Loucy (cell line): ENCODE measurements around the gene CDH4.

Experiments
- H2AFZ ChIP-seq: fragments of 200-600 bp; sonication (generic); 2 replicates; pipeline ENCODE4 v1.6.0; 2016; ENCODE audit warnings: antibody characterized with exemption, mild to moderate bottlenecking, low read length, moderate library complexity
- H3F3A ChIP-seq: fragments of 200-600 bp; 2 replicates; pipeline ENCODE4 v1.6.0; 2016; ENCODE audit warnings: antibody characterized with exemption, low read depth, mild to moderate bottlenecking
- H3K27me3 ChIP-seq: fragments of 200-600 bp; sonication (generic); 2 replicates; pipeline ENCODE4 v1.6.1; 2014; ENCODE audit warnings: low read length, mild to moderate bottlenecking; ENCODE audit not compliant: insufficient read depth, poor library complexity, severe bottlenecking
- H3K36me3 ChIP-seq: fragments of 200-600 bp; sonication (generic); 2 replicates; pipeline ENCODE4 v1.6.1; 2016; ENCODE audit warnings: low read length; ENCODE audit not compliant: insufficient read depth
- H3K4me1 ChIP-seq: fragments of 200-600 bp; sonication (generic); 2 replicates; pipeline ENCODE4 v1.5.1; 2014; ENCODE audit warnings: low read length, mild to moderate bottlenecking; ENCODE audit not compliant: insufficient read depth, poor library complexity, severe bottlenecking
- H3K4me2 ChIP-seq: fragments of 200-600 bp; sonication (generic); 2 replicates; pipeline ENCODE4 v1.6.0; 2014; ENCODE audit warnings: antibody characterized with exemption, low read length, low read depth, mild to moderate bottlenecking; ENCODE audit not compliant: poor library complexity, severe bottlenecking
- H3K4me3 ChIP-seq: fragments of 200-600 bp; sonication (generic); 2 replicates; pipeline ENCODE4 v1.5.1; 2014; ENCODE audit warnings: low read length, mild to moderate bottlenecking, mixed read lengths; ENCODE audit not compliant: poor library complexity, severe bottlenecking
- H3K79me2 ChIP-seq: fragments of 200-600 bp; sonication (generic); 2 replicates; pipeline ENCODE4 v1.6.1; 2014; ENCODE audit warnings: low read length; ENCODE audit not compliant: insufficient read depth
- H3K9ac ChIP-seq: fragments of 200-600 bp; sonication (generic); 2 replicates; pipeline ENCODE4 v1.6.0; 2014; ENCODE audit warnings: mild to moderate bottlenecking, low read depth, low read length, moderate library complexity; ENCODE audit not compliant: poor library complexity, severe bottlenecking
- H3K9me2 ChIP-seq: fragments of 200-600 bp; sonication (generic); replicated peaks from 2 replicates; pipeline ENCODE4 v1.6.1; 2016; ENCODE audit warnings: low read depth, low read length, mixed read lengths
- H3K9me3 ChIP-seq: fragments of 200-600 bp; sonication (generic); 2 replicates; pipeline ENCODE4 v1.6.1; 2014; ENCODE audit warnings: mild to moderate bottlenecking, antibody characterized with exemption, low read length, low read depth; ENCODE audit not compliant: insufficient read depth
- H4K20me1 ChIP-seq: fragments of 200-600 bp; sonication (generic); 2 replicates; pipeline ENCODE4 v1.6.0; 2014; ENCODE audit warnings: antibody characterized with exemption, low read length, mild to moderate bottlenecking; ENCODE audit not compliant: insufficient read depth, poor library complexity, severe bottlenecking
- EZH2phosphoT487 ChIP-seq: fragments of 200-600 bp; IDR thresholded peaks from 2 replicates; pipeline ENCODE4 v1.6.1; 2018; ENCODE audit warnings: antibody characterized with exemption, mild to moderate bottlenecking, moderate library complexity, borderline replicate concordance
- TF ChIP-seq, protein P1 (sequence below): fragments of 200-600 bp; sonication (generic); conservative IDR thresholded peaks from 2 replicates; pipeline ENCODE4 v1.5.1; 2014; ENCODE audit warnings: mild to moderate bottlenecking, antibody characterized with exemption, low read length

CDH4 gene

DNA sequence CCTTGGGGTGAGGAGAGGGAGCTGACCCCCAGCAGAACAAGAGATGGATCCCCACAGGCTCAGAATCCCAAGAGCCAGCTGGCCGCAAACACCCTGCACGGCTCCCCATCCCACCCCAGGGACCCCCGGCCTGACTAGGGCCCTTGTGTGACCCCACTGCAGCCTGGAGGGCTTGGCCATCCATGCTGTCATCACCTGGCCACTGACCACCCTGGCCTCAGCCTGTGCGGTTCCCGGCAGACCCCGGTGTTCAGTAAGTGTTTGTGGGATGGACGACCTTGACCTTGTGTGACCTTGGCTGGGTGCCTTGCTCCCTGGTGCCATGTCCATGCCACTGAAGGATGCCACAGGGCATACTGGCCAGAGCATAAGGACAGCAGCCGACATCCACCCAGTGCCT lies 485.3 kb downstream of the CDH4 start:
- H3K27me3 ChIP-seq = no peaks in the 10 kb centered on the region
- H2AFZ ChIP-seq = no peak overlapping the region
- H3K79me2 ChIP-seq = no peaks in the 10 kb centered on the region
- no peaks in the 10 kb centered on the region for H3K9me3 ChIP-seq
- H4K20me1 ChIP-seq = no peaks in the 10 kb centered on the region
- no peak for TF ChIP-seq EZH2phosphoT487
- TF ChIP-seq, protein P1, sequence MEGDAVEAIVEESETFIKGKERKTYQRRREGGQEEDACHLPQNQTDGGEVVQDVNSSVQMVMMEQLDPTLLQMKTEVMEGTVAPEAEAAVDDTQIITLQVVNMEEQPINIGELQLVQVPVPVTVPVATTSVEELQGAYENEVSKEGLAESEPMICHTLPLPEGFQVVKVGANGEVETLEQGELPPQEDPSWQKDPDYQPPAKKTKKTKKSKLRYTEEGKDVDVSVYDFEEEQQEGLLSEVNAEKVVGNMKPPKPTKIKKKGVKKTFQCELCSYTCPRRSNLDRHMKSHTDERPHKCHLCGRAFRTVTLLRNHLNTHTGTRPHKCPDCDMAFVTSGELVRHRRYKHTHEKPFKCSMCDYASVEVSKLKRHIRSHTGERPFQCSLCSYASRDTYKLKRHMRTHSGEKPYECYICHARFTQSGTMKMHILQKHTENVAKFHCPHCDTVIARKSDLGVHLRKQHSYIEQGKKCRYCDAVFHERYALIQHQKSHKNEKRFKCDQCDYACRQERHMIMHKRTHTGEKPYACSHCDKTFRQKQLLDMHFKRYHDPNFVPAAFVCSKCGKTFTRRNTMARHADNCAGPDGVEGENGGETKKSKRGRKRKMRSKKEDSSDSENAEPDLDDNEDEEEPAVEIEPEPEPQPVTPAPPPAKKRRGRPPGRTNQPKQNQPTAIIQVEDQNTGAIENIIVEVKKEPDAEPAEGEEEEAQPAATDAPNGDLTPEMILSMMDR = no peak
- H3K4me3 ChIP-seq = no peak overlapping the region
- no peak overlapping the region for H3K4me2 ChIP-seq
- H3K9me2 ChIP-seq = no peaks in the 10 kb centered on the region
- no peaks in the 10 kb centered on the region for H3K4me1 ChIP-seq
- no peaks in the 10 kb centered on the region for H3F3A ChIP-seq
- H3K36me3 ChIP-seq = no peaks in the 10 kb centered on the region
- no peak overlapping the region for H3K9ac ChIP-seq

DNA sequence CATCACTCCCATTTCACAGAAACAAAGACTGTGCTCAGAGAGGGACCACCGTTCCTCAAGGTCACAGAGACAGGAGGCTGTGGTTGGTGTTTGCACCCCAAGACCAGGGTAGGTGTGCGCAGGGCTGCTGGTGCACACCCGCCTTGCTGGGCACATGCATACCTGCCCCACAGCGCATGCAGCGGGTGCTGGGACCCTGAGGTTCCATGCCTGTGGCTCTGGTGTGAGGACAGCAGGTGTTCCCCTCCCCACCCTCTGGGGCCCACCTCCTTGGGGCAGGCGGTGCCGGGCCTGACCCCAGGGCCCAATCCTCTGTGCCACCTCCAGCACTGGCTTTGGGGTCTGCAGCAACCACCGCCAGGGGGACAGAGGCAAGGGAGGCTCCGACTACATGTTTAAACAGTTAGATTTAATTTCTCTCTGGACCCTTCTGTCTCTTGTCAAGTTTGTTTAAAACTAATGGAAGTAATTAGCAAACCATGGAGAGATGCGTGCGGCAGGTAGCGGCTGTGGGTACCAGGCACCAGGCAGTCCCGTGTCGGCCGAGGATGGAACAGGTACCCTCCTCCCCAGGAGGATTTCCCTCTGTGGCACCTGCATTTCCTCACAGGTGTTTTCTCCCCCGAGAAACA lies 485.9 kb downstream of the CDH4 start:
- no peak overlapping the region for H3K4me2 ChIP-seq

DNA sequence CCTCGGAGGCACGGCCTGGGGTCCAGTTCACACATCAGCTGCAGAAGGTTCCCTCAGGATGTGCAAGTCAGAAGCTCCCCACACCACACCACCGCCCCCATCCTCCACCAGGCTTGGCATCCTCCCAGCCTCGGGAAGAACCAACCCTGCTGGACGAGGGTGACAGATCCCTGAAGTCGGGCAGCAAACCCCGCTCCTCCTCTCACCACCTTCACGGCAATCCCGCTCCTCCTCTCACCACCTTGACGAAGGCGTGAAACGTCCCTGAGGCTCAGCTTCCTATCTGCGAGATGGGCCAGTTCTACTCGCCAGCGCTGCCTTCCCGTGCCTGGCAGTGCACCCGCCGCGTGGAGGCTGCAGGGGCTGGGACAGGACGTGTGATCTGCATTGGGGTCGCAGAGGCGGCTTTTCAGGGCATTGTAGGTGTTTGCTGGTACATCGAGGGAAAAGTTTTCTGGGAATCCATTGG lies 486.6 kb downstream of the CDH4 start:
- Histone ChIP-seq H3K4me2 (no peak overlapping the region), H4K20me1 (no peaks in the 10 kb centered on the region), H3K4me3 (no peak overlapping the region), H3K9ac (no peak overlapping the region), H3K9me3 (no peaks in the 10 kb centered on the region), H3K9me2 (no peaks in the 10 kb centered on the region), H3K36me3 (no peaks in the 10 kb centered on the region; the same call in 1 of the 2 replicates), H2AFZ (no peak overlapping the region), H3K27me3 (no peaks in the 10 kb centered on the region), H3F3A (no peaks in the 10 kb centered on the region), H3K79me2 (no peaks in the 10 kb centered on the region), H3K4me1 (no peaks in the 10 kb centered on the region)
- TF ChIP-seq EZH2phosphoT487 = no peak
- TF ChIP-seq, protein P1 = no peak

More for the DNA sequence above, 485.9 kb downstream of the CDH4 start:
- H3K9me2 ChIP-seq = no peaks in the 10 kb centered on the region
- H3F3A ChIP-seq = no peaks in the 10 kb centered on the region
- no peaks in the 10 kb centered on the region for H4K20me1 ChIP-seq
- H3K4me3 ChIP-seq = no peak overlapping the region
- H2AFZ ChIP-seq = no peak overlapping the region
- no peaks in the 10 kb centered on the region for H3K36me3 ChIP-seq
- H3K9ac ChIP-seq = no peak overlapping the region
- no peak for TF ChIP-seq EZH2phosphoT487
- TF ChIP-seq, protein P1 = no peak
- no peaks in the 10 kb centered on the region for H3K9me3 ChIP-seq
- no peaks in the 10 kb centered on the region for H3K4me1 ChIP-seq
- no peaks in the 10 kb centered on the region for H3K27me3 ChIP-seq
- no peaks in the 10 kb centered on the region for H3K79me2 ChIP-seq
